ENCODE data around the gene CRYBB2. TPM values are rescaled to one million over a fixed set of nuclear protein-coding genes. Genes with fewer than 3 reads are reported as not detected.

CRYBB2 gene
- total RNA-seq, 4 donors from 2014 or later: 1.5 TPM; not detected in 3

DNA sequence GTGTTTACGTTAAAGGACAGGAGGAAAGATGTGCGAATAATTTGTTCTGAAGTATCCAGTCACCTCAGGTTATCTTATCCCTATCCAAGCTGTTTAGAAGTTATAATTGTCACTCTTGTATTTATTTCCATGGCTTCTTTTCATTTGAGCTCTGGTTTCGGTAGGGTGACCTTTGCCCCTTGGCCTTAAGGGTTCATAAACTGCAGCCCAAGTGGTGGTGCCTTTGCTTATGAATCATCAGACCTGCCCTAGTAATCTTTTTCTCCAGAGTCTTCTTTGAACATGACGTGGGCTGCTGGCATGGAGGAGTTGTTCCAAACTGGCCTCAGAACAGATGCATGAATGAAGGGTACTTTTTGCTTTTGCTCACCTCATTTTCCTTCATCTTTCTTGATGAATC lies 26.3 kb upstream of the CRYBB2 start:
- intact Hi-C loops (cut with DNase I; ENCODE audit: low total_unique reads): no loop called here
- TF ChIP-seq POLR2A (IDR thresholded peaks at IDR 0.05): no peak
- TF ChIP-seq, protein P1, sequence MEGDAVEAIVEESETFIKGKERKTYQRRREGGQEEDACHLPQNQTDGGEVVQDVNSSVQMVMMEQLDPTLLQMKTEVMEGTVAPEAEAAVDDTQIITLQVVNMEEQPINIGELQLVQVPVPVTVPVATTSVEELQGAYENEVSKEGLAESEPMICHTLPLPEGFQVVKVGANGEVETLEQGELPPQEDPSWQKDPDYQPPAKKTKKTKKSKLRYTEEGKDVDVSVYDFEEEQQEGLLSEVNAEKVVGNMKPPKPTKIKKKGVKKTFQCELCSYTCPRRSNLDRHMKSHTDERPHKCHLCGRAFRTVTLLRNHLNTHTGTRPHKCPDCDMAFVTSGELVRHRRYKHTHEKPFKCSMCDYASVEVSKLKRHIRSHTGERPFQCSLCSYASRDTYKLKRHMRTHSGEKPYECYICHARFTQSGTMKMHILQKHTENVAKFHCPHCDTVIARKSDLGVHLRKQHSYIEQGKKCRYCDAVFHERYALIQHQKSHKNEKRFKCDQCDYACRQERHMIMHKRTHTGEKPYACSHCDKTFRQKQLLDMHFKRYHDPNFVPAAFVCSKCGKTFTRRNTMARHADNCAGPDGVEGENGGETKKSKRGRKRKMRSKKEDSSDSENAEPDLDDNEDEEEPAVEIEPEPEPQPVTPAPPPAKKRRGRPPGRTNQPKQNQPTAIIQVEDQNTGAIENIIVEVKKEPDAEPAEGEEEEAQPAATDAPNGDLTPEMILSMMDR (IDR thresholded peaks at IDR 0.05): no peak
- 67 to 71% methylated on average over 4 of the region's 4 CpGs for WGBS, 2 donors
- no peak for DNase-seq (ENCODE audit: low spot score in 2 of 2)
- H3K4me3 ChIP-seq (ENCODE audit: low read depth, poor library complexity, severe bottlenecking): no peak overlapping the region

DNA sequence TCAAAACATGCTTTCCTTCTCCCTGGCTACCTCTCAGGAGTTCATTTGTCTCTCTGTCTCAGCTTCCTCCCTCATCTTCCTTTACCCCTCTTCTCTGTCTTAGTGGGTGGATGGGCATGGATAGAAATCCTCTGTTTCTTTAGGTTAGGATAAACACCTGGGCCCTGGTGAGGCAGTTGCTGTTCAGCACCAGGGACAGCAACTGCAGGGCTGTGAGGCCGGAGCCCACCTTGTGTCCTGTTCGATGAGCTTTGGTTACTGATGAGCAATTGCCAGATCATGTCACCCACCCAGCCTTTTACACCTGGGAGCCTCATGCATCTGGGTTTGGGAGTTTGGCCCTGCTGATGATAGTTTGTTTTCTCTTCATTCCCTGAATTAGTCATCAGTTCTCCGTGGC lies 25.9 kb upstream of the CRYBB2 start:
- 54 to 65% methylated on average over 3 of the region's 3 CpGs for WGBS, 2 donors
- TF ChIP-seq POLR2A (IDR thresholded peaks at IDR 0.05): no peak
- no peak for DNase-seq (ENCODE audit: low spot score in 2 of 2)
- intact Hi-C loops (cut with DNase I; ENCODE audit: low total_unique reads): no loop called here
- H3K4me3 ChIP-seq (ENCODE audit: low read depth, poor library complexity, severe bottlenecking): no peak overlapping the region

DNA sequence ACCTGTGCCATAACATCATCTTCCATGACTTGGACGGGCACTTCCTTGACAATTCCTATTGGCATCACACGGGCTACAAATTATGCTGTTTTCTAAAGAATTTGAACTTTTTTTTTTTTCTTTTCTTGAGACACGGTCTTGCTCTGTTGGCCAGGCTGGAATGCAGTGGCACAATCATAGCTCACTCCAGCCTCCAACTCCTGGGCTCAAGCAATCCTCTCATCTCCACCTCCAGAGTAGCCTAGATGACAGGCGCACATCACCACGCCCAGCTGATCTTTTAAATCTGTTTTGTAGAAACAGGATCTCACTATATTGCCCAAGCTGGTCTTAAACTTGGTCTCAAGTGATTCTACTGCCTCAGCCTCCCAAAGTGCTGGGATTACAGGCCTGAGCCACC lies 23.1 kb upstream of the CRYBB2 start:
- DNase-seq (ENCODE audit: low spot score in 2 of 2): no peak
- no peak for TF ChIP-seq POLR2A (IDR thresholded peaks at IDR 0.05)
- TF ChIP-seq, protein P1 (IDR thresholded peaks at IDR 0.05): no peak
- WGBS, 2 donors: 90 to 91% methylated on average over 5 of the region's 5 CpGs
- no peak overlapping the region for H3K4me3 ChIP-seq (ENCODE audit: low read depth, poor library complexity, severe bottlenecking)
- intact Hi-C loops (cut with DNase I; ENCODE audit: low total_unique reads): no loop called here

DNA sequence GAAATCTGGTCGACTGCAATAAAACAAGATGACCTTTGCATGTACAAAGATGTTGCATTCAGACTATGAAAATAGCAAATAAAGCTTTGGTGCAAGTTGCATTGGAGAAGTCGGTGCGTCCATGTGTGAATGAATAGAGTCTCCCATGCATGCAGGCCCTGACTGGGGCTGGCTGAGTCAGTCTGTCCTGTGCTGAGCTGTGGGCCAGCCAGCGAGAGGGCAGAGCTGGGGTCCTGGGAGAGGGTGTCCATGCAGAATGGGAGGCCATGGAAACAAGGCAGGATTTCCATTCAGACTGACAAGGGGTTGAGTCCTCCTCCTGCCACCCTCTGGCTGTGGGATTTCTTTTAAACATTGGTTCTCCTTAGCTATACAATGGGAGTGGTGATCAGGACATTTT lies 22.1 kb upstream of the CRYBB2 start:
- intact Hi-C loops (cut with DNase I; ENCODE audit: low total_unique reads): no loop called here
- 91 to 92% methylated on average over 4 of the region's 4 CpGs for WGBS, 2 donors
- TF ChIP-seq POLR2A (IDR thresholded peaks at IDR 0.05): no peak
- TF ChIP-seq, protein P1 (IDR thresholded peaks at IDR 0.05): no peak
- no peak overlapping the region for H3K4me3 ChIP-seq (ENCODE audit: low read depth, poor library complexity, severe bottlenecking)
- no peak for DNase-seq (ENCODE audit: low spot score in 2 of 2)

DNA sequence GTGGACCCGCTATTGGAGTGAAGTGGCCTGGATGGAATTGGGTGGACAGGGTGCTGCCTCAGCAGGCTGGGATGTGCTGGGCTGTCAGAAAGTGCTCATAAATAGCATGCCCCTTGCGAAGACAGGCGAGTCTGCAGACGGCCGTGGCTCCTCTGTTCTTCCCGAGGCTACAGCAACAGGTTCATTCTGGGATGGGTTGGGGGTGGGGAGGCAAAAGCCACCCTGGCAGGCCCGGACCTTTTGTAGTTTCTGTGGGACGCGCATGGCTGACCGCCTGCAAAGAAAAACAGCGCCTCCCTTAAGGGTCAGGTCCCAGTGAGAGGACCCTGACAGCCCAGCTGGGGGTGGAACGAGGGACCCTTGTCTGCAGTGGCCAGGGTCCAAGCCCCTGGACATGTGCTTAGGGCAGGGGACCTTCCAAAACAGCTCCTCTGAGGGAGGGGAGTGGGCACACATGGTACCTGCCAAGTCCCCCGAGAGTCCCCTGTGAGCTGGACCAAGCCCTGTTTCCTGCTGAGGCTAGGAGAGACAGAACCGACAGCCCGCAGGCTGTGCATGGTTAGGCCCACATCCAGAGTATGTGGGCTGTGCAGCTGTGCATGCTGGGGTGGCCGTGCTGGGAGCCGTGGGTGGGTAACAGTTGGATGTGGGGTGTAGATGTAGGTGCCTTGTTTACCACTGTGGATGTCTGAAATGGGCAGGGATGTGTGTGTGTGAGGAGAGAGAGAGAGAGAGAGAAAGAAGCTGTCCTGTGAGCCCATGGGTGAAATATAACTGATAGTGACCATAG lies 19.5 kb upstream of the CRYBB2 start, which contains the start of gene CRYBB3:
CRYBB3 (plus strand) TSS at position 128 of the 790 bp plus-strand sequence. CDS start 1,539 bp downstream, outside the sequence.
- TF ChIP-seq, protein P1 (IDR thresholded peaks at IDR 0.05): no peak
- no peak for TF ChIP-seq POLR2A (IDR thresholded peaks at IDR 0.05)
- H3K4me3 ChIP-seq (ENCODE audit: low read depth, poor library complexity, severe bottlenecking): no peak within 1 kb of the TSS
- 60 to 67% methylated on average over 11 to 17 of the region's 17 CpGs for WGBS, 2 donors
- intact Hi-C loops (cut with DNase I; ENCODE audit: low total_unique reads): no loop called here
- DNase-seq (ENCODE audit: low spot score in 2 of 2): no peak

DNA sequence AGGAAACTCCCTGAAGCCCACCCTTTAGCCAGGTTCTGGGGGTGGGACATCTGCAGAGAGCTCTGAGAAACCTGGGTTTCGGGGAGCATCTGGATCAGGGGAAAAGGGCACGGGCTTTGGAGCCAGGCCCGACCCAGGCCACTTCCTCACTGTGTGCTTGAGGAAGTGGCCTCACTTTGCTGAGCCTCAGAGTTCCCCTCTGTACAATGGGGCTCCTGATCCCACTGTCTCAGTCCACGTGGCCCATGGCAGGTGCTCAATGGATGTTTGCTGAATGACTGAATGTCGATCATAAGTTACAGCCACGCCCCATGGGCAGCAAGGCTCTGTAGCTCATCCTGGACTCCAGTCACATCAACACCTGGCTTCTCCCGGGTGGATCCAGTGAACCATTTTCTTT lies 18.5 kb upstream of the CRYBB2 start:
- 72 to 80% methylated on average over 5 to 7 of the region's 7 CpGs for WGBS, 2 donors
- no peak for DNase-seq (ENCODE audit: low spot score in 2 of 2)
- no peak for TF ChIP-seq POLR2A (IDR thresholded peaks at IDR 0.05)
- TF ChIP-seq, protein P1 (IDR thresholded peaks at IDR 0.05): no peak
- intact Hi-C loops (cut with DNase I; ENCODE audit: low total_unique reads): no loop called here
- H3K4me3 ChIP-seq (ENCODE audit: low read depth, poor library complexity, severe bottlenecking): no peak overlapping the region

Data from lower leg skin (tissue), 4 donors.